GM12878 (cell line): ENCODE data around the gene LRBA. TPM values are rescaled to one million over a fixed set of nuclear protein-coding genes. Genes with fewer than 3 reads are reported as not detected.

ENCODE experiments used
- ATAC-seq: fragments of 200-7000 bp; cut with Tn5 transposase; 3 replicates; pipeline ENCODE4 v1.9.1; 2020; ENCODE audit warnings: mild to moderate bottlenecking, moderate library complexity
- BruUV-seq: library from RNA; stranded (reverse); fragments of 400-500 nt; replicated peaks from 2 replicates; lab custom pipeline; 2021; lab: Mats Ljungman, UMichigan
- CTCF ChIA-PET: fragments of 300-600 bp; sonication (Branson Sonifier 250); formaldehyde crosslinking; extraction: SDS; loops from one replicate; lab custom pipeline; 2021; ENCODE audit warnings: inconsistent platforms; lab: Yijun Ruan, JAX
- POLR2A ChIA-PET: fragments of 350-600 bp; formaldehyde crosslinking; extraction: SDS; loops from one replicate; lab custom pipeline; 2021; ENCODE audit warnings: inconsistent platforms; lab: Charles Lee
- RAD21 ChIA-PET: fragments of 300-600 bp; sonication (Branson Sonifier 250); formaldehyde crosslinking; loops from one replicate; lab custom pipeline; 2023; ENCODE audit warnings: antibody characterized with exemption; ENCODE audit not compliant: unreplicated experiment; lab: Charles Lee
- SMC1A ChIA-PET: fragments of 300-600 bp; sonication (Branson Sonifier 250); formaldehyde crosslinking; loops from one replicate; lab custom pipeline; 2023; ENCODE audit not compliant: unreplicated experiment, uncharacterized antibody; lab: Charles Lee
- DNase-seq: peaks from one replicate; pipeline ENCODE4 v3.0.0-alpha.2; 2011; ENCODE audit warnings: low read depth, low spot score
- FAIRE-seq: peaks from 3 replicates; lab custom pipeline; 2011; peaks lifted over from hg19 to GRCh38; lab: Jason Lieb, UNC
- H2AFZ ChIP-seq: 2 replicates; pipeline ENCODE4 v1.6.0; 2011; ENCODE audit warnings: low read depth, low read length, control low read depth; ENCODE audit not compliant: control insufficient read depth
- H3K27ac ChIP-seq: 2 replicates; pipeline ENCODE4 v1.5.1; 2011; ENCODE audit warnings: control low read depth; ENCODE audit not compliant: control insufficient read depth, insufficient read depth
- H3K27me3 ChIP-seq, 2 experiments: replicated peaks in 1 of 2; 2 replicates each; pipeline versions ENCODE4 v1.6.0 to v1.6.1; 2011; ENCODE audit warnings: low read length in 1 of 2; ENCODE audit not compliant: control insufficient read depth in 2 of 2, insufficient read depth in 2 of 2
- H3K36me3 ChIP-seq, 2 experiments: 2 replicates each; pipeline ENCODE4 v1.5.1; 2011; ENCODE audit warnings: low read length in 1 of 2; ENCODE audit not compliant: control insufficient read depth in 2 of 2, insufficient read depth in 2 of 2
- H3K4me1 ChIP-seq: 2 replicates; pipeline ENCODE4 v1.6.1; 2011; ENCODE audit warnings: mild to moderate bottlenecking, low read length, moderate library complexity, mixed read lengths; ENCODE audit not compliant: control insufficient read depth, insufficient read depth
- H3K4me2 ChIP-seq: 2 replicates; pipeline ENCODE4 v1.6.0; 2011; ENCODE audit warnings: control low read depth; ENCODE audit not compliant: control insufficient read depth, insufficient read depth
- H3K4me3 ChIP-seq: fragments of 200-600 bp; sonication (generic); 2 replicates; pipeline ENCODE4 v1.5.1; 2016
- H3K79me2 ChIP-seq: 2 replicates; pipeline ENCODE4 v1.6.0; 2011; ENCODE audit warnings: low read length; ENCODE audit not compliant: control insufficient read depth, insufficient read depth
- H3K9ac ChIP-seq: 2 replicates; pipeline ENCODE4 v1.8.0; 2011; ENCODE audit warnings: low read length, control low read depth, mixed read lengths; ENCODE audit not compliant: control insufficient read depth, insufficient read depth
- H3K9me3 ChIP-seq: replicated peaks from 3 replicates; pipeline ENCODE4 v1.5.1; 2011; ENCODE audit warnings: mild to moderate bottlenecking, low read length; ENCODE audit not compliant: control insufficient read depth, insufficient read depth
- H4K20me1 ChIP-seq: 2 replicates; pipeline ENCODE4 v1.6.0; 2011; ENCODE audit not compliant: control insufficient read depth, insufficient read depth
- CBX3 ChIP-seq: fragments of 200-600 bp; sonication (generic); IDR thresholded peaks from 2 replicates; pipeline ENCODE4 v1.6.1; 2016; ENCODE audit warnings: low read depth, borderline replicate concordance
- EED ChIP-seq: sonication (generic); IDR thresholded peaks from 2 replicates; pipeline ENCODE4 v1.6.1; 2016; ENCODE audit warnings: antibody characterized with exemption, low read depth
- ESRRA ChIP-seq: IDR thresholded peaks from 2 replicates; pipeline ENCODE4 v1.6.1; 2012; ENCODE audit warnings: mild to moderate bottlenecking, low read length, improper control_type of control experiment
- EZH2 ChIP-seq: IDR thresholded peaks from 2 replicates; pipeline ENCODE4 v1.6.1; 2012; ENCODE audit warnings: low read depth, mild to moderate bottlenecking, control low read depth, inconsistent platforms, low read length, borderline replicate concordance; ENCODE audit not compliant: control insufficient read depth
- FOS ChIP-seq: IDR thresholded peaks from 3 replicates; pipeline ENCODE4 v1.6.1; 2011; ENCODE audit warnings: borderline replicate concordance; ENCODE audit not compliant: insufficient read length; ENCODE audit errors: extremely low read depth
- KDM1A ChIP-seq: fragments of 200-600 bp; sonication (generic); IDR thresholded peaks from 2 replicates; pipeline ENCODE4 v1.6.1; 2016; ENCODE audit warnings: borderline replicate concordance
- MYB ChIP-seq: fragments of 150-350 bp; IDR thresholded peaks from 2 replicates; pipeline ENCODE4 v1.6.1; 2014; ENCODE audit warnings: mild to moderate bottlenecking, low read depth, low read length, borderline replicate concordance
- NR2C1 ChIP-seq: fragments of 450-650 bp; IDR thresholded peaks from 2 replicates; pipeline ENCODE4 v1.6.1; 2017; ENCODE audit warnings: antibody characterized with exemption, mild to moderate bottlenecking, moderate library complexity
- NR2F1 ChIP-seq: fragments of 450-650 bp; conservative IDR thresholded peaks from 2 replicates; pipeline ENCODE4 v1.6.1; 2017; ENCODE audit warnings: mild to moderate bottlenecking
- RCOR1 ChIP-seq: conservative IDR thresholded peaks from 2 replicates; pipeline ENCODE4 v1.6.1; 2012; ENCODE audit warnings: low read depth, low read length, improper control_type of control experiment
- RELA ChIP-seq: fragments of 450-650 bp; IDR thresholded peaks from 2 replicates; pipeline ENCODE4 v1.8.0; 2014; ENCODE audit warnings: borderline replicate concordance; ENCODE audit not compliant: partially characterized antibody
- SKIL ChIP-seq: fragments of 450-650 bp; IDR thresholded peaks from 2 replicates; pipeline ENCODE4 v1.6.1; 2017; ENCODE audit warnings: mild to moderate bottlenecking, low read depth, inconsistent platforms; ENCODE audit not compliant: poor library complexity, severe bottlenecking
- TARDBP ChIP-seq: IDR thresholded peaks from 2 replicates; pipeline ENCODE4 v1.6.1; 2016; ENCODE audit warnings: borderline replicate concordance
- YBX1 ChIP-seq: fragments of 450-650 bp; IDR thresholded peaks from 2 replicates; pipeline ENCODE4 v1.6.1; 2016; ENCODE audit warnings: antibody characterized with exemption
- ZBTB4 ChIP-seq: fragments of 450-650 bp; formaldehyde crosslinking; IDR thresholded peaks from 2 replicates; pipeline ENCODE4 v1.4.0; 2022; ENCODE audit warnings: mild to moderate bottlenecking, moderate library complexity
- ZNF274 ChIP-seq: IDR thresholded peaks from one replicate; pipeline ENCODE4 v1.8.0; 2011; ENCODE audit not compliant: insufficient read length, insufficient read depth
- ZNF592 ChIP-seq: fragments of 450-650 bp; IDR thresholded peaks from 2 replicates; pipeline ENCODE4 v1.6.1; 2017; ENCODE audit warnings: mild to moderate bottlenecking, moderate library complexity
- WGBS: methylation state at CpG from one replicate; pipeline ENCODE4 v1.1.6; 2016; ENCODE audit warnings: low lambda C conversion rate; ENCODE audit not compliant: insufficient replicate concordance, insufficient coverage; ENCODE audit errors: missing lambda C conversion rate; 5-methylcytosine and 5-hydroxymethylcytosine counted together
- in situ Hi-C: fragments of 300-500 bp; cut with MboI; formaldehyde crosslinking; loops from 9 replicates; pipeline ENCODE4 v1.14.3; 2018; ENCODE audit warnings: mixed read lengths
- intact Hi-C: fragments of 100-400 bp; cut with micrococcal nuclease; formaldehyde crosslinking; loops from one replicate; pipeline ENCODE4 v1.14.2; 2022; ENCODE audit not compliant: unreplicated experiment
- polyA plus RNA-seq, 11 experiments: library from polyadenylated mRNA; depleted of rRNA in 4 of 11; unstranded in 6 of 11; stranded (reverse) in 5 of 11; fragments of >200 nt; fragmentation: Nextera tagmentation in 4 of 11; fragmentation: Illumina TruSeq in 1 of 11; extraction: Ambion mirVana in 4 of 11; extraction: Trizol in 1 of 11; gene quantifications; 1 replicate in 1 of 11; 2 replicates in 10 of 11; pipeline versions ENCODE4 v1.2.1 to v1.2.3, GENCODE V29; 2011 to 2016; ENCODE audit warnings: inconsistent platforms in 2 of 11, missing spikeins in 2 of 11, low read depth in 1 of 11
- total RNA-seq, 4 experiments: library from RNA; depleted of rRNA in 3 of 4; stranded (reverse); fragments of >200 nt in 3 of 4; fragmentation: Illumina TruSeq in 1 of 4; extraction: Trizol in 1 of 4; gene quantifications; 2 replicates each; pipeline versions ENCODE4 v1.2.1 to v1.2.3, GENCODE V29; 2013 to 2021

Gene LRBA
- total and polyA plus RNA-seq, 10 of the 15 experiments (the other 5 are each of a cell fraction or from before 2014, with no cell fraction given): 20.3 to 93.4 (median 55.0) TPM

DNA sequence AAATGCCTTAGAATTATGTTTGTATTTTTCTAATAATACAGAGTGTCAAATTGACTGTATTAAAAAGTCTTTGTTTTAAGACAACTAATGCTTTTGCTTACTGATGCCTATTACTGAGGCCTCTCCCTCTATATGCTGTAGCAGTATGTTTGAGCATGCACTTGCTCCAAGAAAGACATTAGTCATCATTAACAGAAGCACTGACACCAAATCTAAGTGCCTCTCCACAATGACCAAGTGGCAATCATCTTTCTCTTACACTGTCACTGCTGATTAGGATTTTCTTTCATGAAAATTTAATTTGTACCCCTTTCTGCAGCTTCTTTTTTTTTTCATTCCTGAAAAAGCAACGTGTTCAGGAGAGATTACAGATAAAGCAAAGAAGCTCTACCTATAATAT lies 444.2 kb downstream of the LRBA start:
- Histone ChIP-seq H3K4me3 (no peak overlapping the region), H3K9ac (no peak overlapping the region), H3K4me1 (no peaks in the 10 kb centered on the region), H3K27ac (no peak overlapping the region), H3K27me3 (no peaks in the 10 kb centered on the region), H3K9me3 (no peaks in the 10 kb centered on the region), H4K20me1 (no peaks in the 10 kb centered on the region), H3K4me2 (no peak overlapping the region), H3K36me3 (no peaks in the 10 kb centered on the region), H2AFZ (no peak overlapping the region), H3K79me2 (no peaks in the 10 kb centered on the region)
- FAIRE-seq (no peak), DNase-seq (no peak), ATAC-seq (no peak)
- POLR2A ChIA-PET: interaction anchor here (0.7 kb wide), 1 partner anchor 39 kb away, joined by 3 read pairs; no protein-coding TSS in a partner anchor
- intact Hi-C loops (no loop called here), in situ Hi-C loops (no loop called here)
- CTCF ChIA-PET: interaction anchor here (1.7 kb wide), 1 partner anchor 296 kb away, joined by 3 read pairs; no protein-coding TSS in a partner anchor
- 92% methylated on average over 1 of the region's 1 CpG for WGBS
- RAD21 ChIA-PET: no interaction called here
- SMC1A ChIA-PET: interaction anchor here (1.1 kb wide), 1 partner anchor 16 kb away, joined by 4 read pairs; no protein-coding TSS in a partner anchor
- no TSS peak for BruUV-seq
- TF ChIP-seq ESRRA (no peak), NR2C1 (no peak), ZNF592 (no peak), TARDBP (no peak), NR2F1 (no peak), KDM1A (no peak), SKIL (no peak), FOS (no peak), EED (no peak), ZNF274 (no peak), RELA (no peak), MYB (no peak), RCOR1 (no peak), EZH2 (no peak), CBX3 (no peak), YBX1 (no peak), ZBTB4 (no peak)
